GM12874 (cell line): ENCODE results near the gene HTR3E.

ENCODE experiments used
- TF ChIP-seq, protein P1 (sequence below): IDR thresholded peaks from 2 replicates; pipeline ENCODE4 v1.5.1; 2011; ENCODE audit warnings: low read depth, mild to moderate bottlenecking, control low read depth, low read length, moderate library complexity; ENCODE audit not compliant: insufficient read depth

The HTR3E gene

DNA sequence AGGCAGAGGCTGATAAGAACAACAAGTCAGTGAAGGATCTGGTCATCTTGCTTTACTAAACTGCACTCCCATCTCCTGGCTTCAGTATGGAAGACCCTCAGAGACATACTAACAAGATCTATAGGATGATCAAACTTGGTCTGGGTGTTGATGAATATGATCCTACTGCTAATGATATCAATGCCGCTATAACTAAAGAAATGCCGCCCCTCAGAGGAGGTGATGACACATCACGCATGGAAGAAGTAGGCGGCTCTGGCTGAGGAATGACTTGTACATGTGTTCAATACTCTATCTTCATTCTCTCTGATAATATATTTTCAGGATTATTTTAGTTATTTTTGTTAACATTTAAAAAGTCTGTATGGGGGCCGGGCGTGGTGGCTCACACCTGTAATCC is 20.8 kb downstream of the HTR3E start:
- TF ChIP-seq, protein P1, sequence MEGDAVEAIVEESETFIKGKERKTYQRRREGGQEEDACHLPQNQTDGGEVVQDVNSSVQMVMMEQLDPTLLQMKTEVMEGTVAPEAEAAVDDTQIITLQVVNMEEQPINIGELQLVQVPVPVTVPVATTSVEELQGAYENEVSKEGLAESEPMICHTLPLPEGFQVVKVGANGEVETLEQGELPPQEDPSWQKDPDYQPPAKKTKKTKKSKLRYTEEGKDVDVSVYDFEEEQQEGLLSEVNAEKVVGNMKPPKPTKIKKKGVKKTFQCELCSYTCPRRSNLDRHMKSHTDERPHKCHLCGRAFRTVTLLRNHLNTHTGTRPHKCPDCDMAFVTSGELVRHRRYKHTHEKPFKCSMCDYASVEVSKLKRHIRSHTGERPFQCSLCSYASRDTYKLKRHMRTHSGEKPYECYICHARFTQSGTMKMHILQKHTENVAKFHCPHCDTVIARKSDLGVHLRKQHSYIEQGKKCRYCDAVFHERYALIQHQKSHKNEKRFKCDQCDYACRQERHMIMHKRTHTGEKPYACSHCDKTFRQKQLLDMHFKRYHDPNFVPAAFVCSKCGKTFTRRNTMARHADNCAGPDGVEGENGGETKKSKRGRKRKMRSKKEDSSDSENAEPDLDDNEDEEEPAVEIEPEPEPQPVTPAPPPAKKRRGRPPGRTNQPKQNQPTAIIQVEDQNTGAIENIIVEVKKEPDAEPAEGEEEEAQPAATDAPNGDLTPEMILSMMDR = no peak

DNA sequence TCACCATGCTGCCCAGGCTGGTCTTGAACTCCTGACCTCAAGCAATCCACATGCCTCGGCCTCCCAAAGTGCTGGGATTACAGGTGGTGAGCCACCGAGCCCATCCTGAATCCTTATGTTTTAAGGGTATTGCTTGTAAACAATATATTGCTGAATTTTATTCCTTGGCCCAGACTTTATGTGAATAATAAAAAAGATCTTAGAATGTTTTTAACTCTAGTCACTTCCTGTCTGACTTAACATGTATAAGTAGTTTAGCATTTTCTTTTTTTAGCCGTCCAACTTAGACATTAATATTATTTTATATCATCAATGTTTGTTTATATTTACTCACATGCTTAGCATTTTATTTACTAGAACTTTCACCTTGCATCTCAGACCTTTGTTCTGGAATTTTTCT is 29.1 kb downstream of the HTR3E start:
- TF ChIP-seq, protein P1 = no peak

DNA sequence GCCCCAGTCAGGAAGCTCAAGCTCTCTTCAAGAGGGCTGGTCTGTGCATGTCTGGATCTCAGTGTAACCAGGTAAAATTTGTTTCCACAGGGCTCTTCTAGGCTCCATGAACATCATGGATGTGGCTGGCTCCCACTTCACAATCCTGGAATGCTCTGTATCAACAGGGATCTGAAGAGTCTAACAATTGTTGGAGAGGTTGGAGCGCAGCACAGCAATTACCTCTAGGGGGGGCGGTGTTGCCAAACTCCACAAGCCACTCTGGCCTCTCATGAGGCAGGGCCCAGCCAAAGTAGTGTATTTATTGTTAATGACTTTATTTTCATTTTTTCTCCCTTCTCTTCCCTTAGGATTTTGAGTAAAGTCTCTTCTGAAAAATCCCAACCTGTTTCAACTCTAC is 32.1 kb downstream of the HTR3E start:
- TF ChIP-seq, protein P1 = peak; percentile 45

DNA sequence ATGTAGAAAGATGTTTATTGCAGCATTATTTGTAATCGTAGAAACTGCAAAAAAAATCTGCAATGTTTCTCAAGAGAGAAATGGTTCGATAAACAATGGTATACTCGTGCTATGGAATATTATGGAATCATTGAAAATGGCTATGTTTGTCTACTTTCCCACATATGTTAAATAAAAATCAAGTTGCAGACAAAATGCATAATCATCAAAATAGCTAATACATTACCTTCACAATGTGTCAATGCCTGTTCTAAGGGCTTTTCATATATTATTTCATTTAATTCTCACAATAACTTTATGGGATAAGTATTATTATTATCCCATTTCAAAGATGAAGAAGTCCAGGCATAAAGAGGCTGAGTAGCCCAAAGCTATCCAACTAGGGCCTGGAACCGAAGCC is 36.1 kb downstream of the HTR3E start:
- TF ChIP-seq, protein P1 = no peak

DNA sequence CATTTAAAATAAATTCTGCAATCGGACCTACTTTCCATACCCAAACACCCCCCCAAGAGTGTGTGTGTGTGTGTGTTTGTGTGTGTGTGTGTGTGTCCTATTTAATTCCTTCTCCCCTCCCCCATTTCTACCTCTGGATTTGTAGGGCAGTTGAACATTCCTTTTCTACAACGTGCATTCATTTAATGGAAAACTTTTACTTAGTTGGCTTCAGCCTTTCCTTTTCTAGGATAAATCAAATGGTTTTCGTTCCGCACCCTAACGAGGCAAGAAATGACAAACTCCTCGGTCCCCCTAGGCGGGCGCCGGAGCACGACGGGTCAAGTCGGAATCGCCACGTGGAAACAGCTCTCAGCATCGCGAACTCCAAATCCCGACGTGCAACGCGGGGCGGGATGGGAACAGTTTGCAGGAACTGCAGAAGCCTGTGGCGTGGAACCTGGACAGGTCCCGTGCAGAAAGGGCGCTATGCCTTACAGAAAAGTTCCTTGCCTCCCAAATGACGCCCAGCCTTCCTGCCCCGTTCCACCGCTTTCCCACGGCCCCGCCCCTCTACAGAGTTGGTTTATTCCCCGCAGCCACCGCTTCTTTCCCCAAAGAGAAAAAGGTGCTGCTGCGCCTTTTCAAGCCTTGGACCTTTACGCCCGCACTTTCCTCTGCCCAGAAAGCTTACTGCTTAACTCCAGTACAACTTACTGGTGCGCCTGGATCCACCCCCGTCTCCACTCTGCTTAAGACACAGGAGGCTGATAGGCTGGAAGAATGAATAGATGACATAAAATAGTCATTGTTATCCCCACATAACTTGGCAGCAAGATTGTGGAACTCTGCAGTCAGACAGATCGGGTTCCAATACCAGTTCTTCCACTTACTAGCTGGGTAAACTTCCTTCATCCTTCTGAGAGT is 37.2 kb downstream of the HTR3E start:
- TF ChIP-seq, protein P1 = no peak

DNA sequence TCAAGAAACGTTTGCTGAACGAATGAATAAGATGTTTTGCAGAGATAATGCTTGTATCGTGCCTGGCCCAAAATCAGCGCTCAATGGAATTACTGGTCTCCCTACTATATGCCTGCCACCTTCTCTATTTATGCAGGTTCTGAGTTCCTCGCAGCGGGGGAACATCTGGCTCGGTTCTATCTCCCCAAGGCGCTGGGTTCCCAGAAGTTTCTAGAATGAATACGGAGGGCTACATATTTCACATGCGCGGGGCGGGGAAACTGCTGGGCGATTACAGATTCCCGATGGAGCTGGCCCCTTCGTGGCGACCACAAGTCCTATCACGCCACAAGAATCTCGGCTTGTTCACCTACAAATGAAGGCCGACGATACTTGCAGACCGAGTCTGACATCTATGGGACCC is 37.9 kb downstream of the HTR3E start:
- TF ChIP-seq, protein P1 = no peak

DNA sequence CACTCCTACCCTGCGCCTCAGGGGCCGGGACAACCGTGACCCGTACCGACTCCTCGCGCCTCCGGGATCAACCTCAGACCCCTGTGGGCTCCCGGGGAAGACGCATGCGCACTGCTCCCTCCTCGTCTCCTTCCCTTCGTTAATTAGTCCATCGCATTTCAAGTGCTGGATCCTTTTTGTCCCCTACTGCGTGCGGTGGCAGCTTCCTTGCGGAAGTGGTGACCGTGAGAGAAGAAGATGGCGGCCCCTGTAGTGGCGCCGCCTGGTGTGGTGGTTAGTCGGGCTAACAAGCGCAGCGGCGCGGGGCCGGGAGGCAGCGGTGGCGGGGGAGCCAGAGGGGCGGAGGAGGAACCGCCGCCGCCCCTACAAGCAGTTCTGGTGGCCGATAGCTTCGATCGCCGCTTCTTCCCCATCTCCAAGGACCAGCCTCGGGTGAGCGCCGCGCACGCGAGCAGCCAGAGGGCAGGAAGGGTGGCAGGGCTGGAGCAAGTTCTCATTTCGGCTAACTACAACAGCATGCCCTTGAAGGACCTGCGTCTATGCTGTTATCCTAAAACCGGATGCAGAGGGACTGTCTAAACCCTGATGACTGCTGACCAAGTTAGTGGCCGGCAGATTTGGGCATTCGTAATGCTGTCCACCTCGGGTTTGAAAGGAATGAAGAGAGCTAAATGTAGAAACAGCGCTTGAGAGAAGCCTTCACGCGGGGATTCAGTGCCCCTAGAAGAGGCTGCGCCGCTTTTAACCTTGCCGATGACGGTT is 38.5 kb downstream of the HTR3E start, which contains the start of gene EIF2B5:
EIF2B5 (plus strand) TSS at position 210 of the 762 bp plus-strand sequence; CDS start at position 238, 28 bp downstream.
- TF ChIP-seq, protein P1 = peak; percentile 37; the same call in 1 of the 2 replicates
